Measurements from ENCODE around the gene UBFD1. TPM values are rescaled to one million over a fixed set of nuclear protein-coding genes. Genes with fewer than 3 reads are reported as not detected.

Gene UBFD1
- polyA plus RNA-seq, 3 donors: 8.0 to 8.9 (median 8.0) TPM

- no peak for DNase-seq
- Histone ChIP-seq H3K4me1 (ENCODE audit: control insufficient read depth in 1 of 2, insufficient read depth in 2 of 2, low read length in 2 of 2) (peaks cover 36 to 39% of the 10 kb centered on the region in 2 donors), H3K79me2 (ENCODE audit: insufficient read depth, low read length) (peaks cover 16% of the 10 kb centered on the region), H3K4me3 (replicated peaks in 1 of 3; ENCODE audit: low read depth in 2 of 3, low read length in 3 of 3) (no peak overlapping the region), H2AFZ (ENCODE audit: insufficient read depth, low read depth, low read length, poor library complexity, severe bottlenecking) (no peak overlapping the region), H4K20me1 (ENCODE audit: insufficient read depth, low read length) (peaks cover 6% of the 10 kb centered on the region), H3K27me3 (ENCODE audit: control insufficient read depth in 2 of 2, insufficient read depth in 2 of 2, low read length in 2 of 2) (no peaks in the 10 kb centered on the region), H3K27ac (ENCODE audit: low read depth in 1 of 2, low read length in 2 of 2) (no peak overlapping the region), H3K36me3 (replicated peaks in 1 of 2; ENCODE audit: control insufficient read depth in 1 of 2, insufficient read depth in 2 of 2, low read length in 2 of 2) (no peaks in the 10 kb centered on the region), H3K4me2 (replicated peaks; ENCODE audit: extremely low read depth, low read length, poor library complexity, severe bottlenecking) (no peak overlapping the region), H3K9me3 (replicated peaks in 1 of 2; ENCODE audit: control insufficient read depth in 1 of 2, insufficient read depth in 1 of 2, low read length in 2 of 2) (no peaks in the 10 kb centered on the region), H3K9ac (ENCODE audit: insufficient read depth, low read length, poor library complexity, severe bottlenecking) (no peak overlapping the region)
- WGBS (ENCODE audit: insufficient coverage): 76% methylated on average over 4 of the region's 7 CpGs
- peaks cover 3 to 5% of the 10 kb centered on the region in 2 donors for H3K36me3 Mint-ChIP-seq
- no peak overlapping the region for H3K27ac Mint-ChIP-seq
- intact Hi-C loops (cut with micrococcal nuclease): loop anchor here in 1 of 2 donors (10.0 kb wide), 1 partner anchor 130 kb away; the partner anchor contains the start of genes DCTN5 and PALB2
- peaks cover 0 to 2% (median 0%) of the 10 kb centered on the region in 3 donors for H3K27me3 Mint-ChIP-seq (ENCODE audit: low read depth in 3 of 3)
- H3K4me3 Mint-ChIP-seq: no peak overlapping the region
- H3K4me1 Mint-ChIP-seq: peaks cover 31% of the 10 kb centered on the region
- no peak for TF ChIP-seq CTCF (IDR thresholded peaks at IDR 0.05)
- peaks cover 0 to 2% (median 0%) of the 10 kb centered on the region in 7 donors for H3K9me3 Mint-ChIP-seq
Measured at GRCh38 chr16:23514381-23515152, 43.0 kb upstream of the UBFD1 start.

GRCh38 chr16:23515881-23516280 is 41.6 kb upstream of the UBFD1 start:
- Mint-ChIP-seq H3K4me3 (no peak overlapping the region), H3K27ac (no peak overlapping the region)
- H3K4me3 ChIP-seq (replicated peaks in 1 of 3; ENCODE audit: low read depth in 2 of 3, low read length in 3 of 3): no peak overlapping the region

More at GRCh38 chr16:23515881-23516280, 41.6 kb upstream of the UBFD1 start:
- Histone ChIP-seq H3K79me2 (ENCODE audit: insufficient read depth, low read length) (peaks cover 6% of the 10 kb centered on the region), H4K20me1 (ENCODE audit: insufficient read depth, low read length) (no peaks in the 10 kb centered on the region), H3K9me3 (replicated peaks in 1 of 2; ENCODE audit: control insufficient read depth in 1 of 2, insufficient read depth in 1 of 2, low read length in 2 of 2) (no peaks in the 10 kb centered on the region), H3K4me1 (ENCODE audit: control insufficient read depth in 1 of 2, insufficient read depth in 2 of 2, low read length in 2 of 2) (peaks cover 45 to 47% of the 10 kb centered on the region in 2 donors), H3K9ac (ENCODE audit: insufficient read depth, low read length, poor library complexity, severe bottlenecking) (no peak overlapping the region), H2AFZ (ENCODE audit: insufficient read depth, low read depth, low read length, poor library complexity, severe bottlenecking) (no peak overlapping the region), H3K4me2 (replicated peaks; ENCODE audit: extremely low read depth, low read length, poor library complexity, severe bottlenecking) (no peak overlapping the region), H3K27ac (ENCODE audit: low read depth in 1 of 2, low read length in 2 of 2) (no peak overlapping the region), H3K36me3 (replicated peaks in 1 of 2; ENCODE audit: control insufficient read depth in 1 of 2, insufficient read depth in 2 of 2, low read length in 2 of 2) (no peaks in the 10 kb centered on the region), H3K27me3 (ENCODE audit: control insufficient read depth in 2 of 2, insufficient read depth in 2 of 2, low read length in 2 of 2) (no peaks in the 10 kb centered on the region)
- TF ChIP-seq CTCF (IDR thresholded peaks at IDR 0.05): no peak
- H3K9me3 Mint-ChIP-seq: peaks cover 0 to 2% (median 0%) of the 10 kb centered on the region in 7 donors
- 100% methylated on average over 1 of the region's 5 CpGs for whole genome bisulfite sequencing (ENCODE audit: insufficient coverage)
- H3K36me3 Mint-ChIP-seq: peaks cover 3 to 5% of the 10 kb centered on the region in 2 donors
- peaks cover 0 to 2% (median 0%) of the 10 kb centered on the region in 3 donors for H3K27me3 Mint-ChIP-seq (ENCODE audit: low read depth in 3 of 3)
- no peak for DNase-seq
- H3K4me1 Mint-ChIP-seq: peaks cover 39% of the 10 kb centered on the region
- intact Hi-C loops (cut with micrococcal nuclease): loop anchor here in 1 of 2 donors (10.0 kb wide), 1 partner anchor 129 kb away; the partner anchor contains the start of genes DCTN5 and PALB2
